NCI-H1092 (cell line): ENCODE results near the gene MTF2.

Experiments used
- DNase-seq: peaks from one replicate; lab custom pipeline; 2025; lab: John Stamatoyannopoulos, UW

The MTF2 gene

GRCh38 chr1:93083979-93084378 is 4.9 kb downstream of the MTF2 start:
- no peak for DNase-seq

- DNase-seq, result no peak
Measured at GRCh38 chr1:93087532-93087931, 8.4 kb downstream of the MTF2 start.

GRCh38 chr1:93093332-93094006 is 14.4 kb downstream of the MTF2 start:
- no peak for DNase-seq

GRCh38 chr1:93095804-93096585 is 16.9 kb downstream of the MTF2 start:
- DNase-seq, result no peak

DNA sequence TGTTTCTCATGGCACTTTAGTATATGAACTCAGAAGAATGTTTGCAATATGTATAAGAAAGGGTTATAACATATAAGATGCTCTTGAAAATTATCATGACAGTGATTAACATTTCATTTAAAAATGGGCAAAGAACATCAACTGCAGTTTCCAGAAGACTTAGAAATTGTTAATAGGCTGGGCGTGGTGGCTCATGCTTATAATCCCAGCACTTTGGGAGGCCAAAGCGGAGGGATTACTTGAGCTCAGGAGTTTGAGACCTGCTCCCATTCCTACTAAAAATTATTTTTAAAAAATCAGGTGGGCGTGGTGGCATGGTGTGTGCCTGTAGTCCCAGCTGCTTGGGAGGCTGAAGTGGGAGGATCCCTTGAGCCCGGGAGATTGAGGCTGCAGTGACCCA is 23.1 kb downstream of the MTF2 start:
- no peak for DNase-seq

GRCh38 chr1:93106226-93106625 is 27.1 kb downstream of the MTF2 start:
- DNase-seq, result no peak

- DNase-seq, result no peak
Measured at GRCh38 chr1:93107395-93107794, 28.3 kb downstream of the MTF2 start.

GRCh38 chr1:93108335-93108734 is 29.3 kb downstream of the MTF2 start:
- no peak for DNase-seq

- DNase-seq, result no peak
Measured at GRCh38 chr1:93109578-93109977, 30.5 kb downstream of the MTF2 start.

- DNase-seq, result no peak
Measured at GRCh38 chr1:93111065-93111464, 32.0 kb downstream of the MTF2 start.

- DNase-seq, result no peak
Measured at GRCh38 chr1:93111561-93111960, 32.5 kb downstream of the MTF2 start.

- no peak for DNase-seq
Measured at GRCh38 chr1:93113127-93113526, 34.0 kb downstream of the MTF2 start.

GRCh38 chr1:93114391-93114790 is 35.3 kb downstream of the MTF2 start:
- no peak for DNase-seq

DNA sequence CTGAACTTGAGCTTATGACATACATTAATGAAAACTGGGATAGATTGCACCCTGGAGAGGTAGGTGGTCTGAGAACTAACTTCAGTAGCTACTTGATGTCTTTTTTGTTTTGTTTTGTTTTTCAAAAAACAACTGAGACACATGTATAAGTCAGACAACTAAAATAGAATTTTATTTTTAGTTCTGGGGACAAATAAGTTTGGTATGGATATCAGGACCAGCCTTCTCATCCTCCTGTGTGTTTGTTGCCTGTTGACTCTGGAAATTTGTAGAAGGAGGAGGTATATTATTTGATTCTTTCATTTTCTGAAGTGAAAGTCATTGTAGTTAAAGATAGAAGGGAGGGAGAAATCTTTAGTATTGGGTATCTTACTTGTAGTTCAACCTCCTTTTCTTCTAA is 41.5 kb downstream of the MTF2 start:
- no peak for DNase-seq

- DNase-seq, result no peak
Measured at GRCh38 chr1:93123201-93123783, 44.2 kb downstream of the MTF2 start.

- no peak for DNase-seq
Measured at GRCh38 chr1:93124556-93125355, 45.7 kb downstream of the MTF2 start.

DNA sequence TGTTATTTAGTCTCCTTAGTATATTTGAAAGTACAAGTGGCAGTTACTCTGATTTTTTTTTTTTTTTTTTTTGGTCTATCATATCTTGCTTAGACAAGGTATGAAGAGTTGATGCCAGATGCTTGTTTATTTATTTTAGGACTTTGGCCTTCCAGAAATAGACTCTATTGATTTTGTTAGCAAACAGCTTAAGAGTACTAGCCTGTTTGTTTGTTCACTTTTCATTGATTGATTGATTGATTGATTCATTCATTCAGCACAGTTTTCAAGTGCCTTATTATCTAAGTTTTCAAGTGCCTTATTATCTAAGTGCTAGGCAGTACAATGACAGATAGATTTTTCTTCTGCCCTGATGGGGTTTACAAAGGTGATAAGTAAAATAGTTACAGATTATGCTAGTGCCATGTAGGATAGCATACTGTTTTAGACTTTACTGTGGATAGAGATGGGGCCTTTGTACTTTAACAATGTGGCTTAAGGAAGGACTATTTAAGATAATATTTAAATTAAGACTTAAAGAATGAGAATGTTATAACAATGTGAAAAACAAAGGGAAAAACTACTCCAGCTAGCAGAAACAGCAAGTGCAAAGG is 50.5 kb downstream of the MTF2 start:
- DNase-seq, result no peak

DNA sequence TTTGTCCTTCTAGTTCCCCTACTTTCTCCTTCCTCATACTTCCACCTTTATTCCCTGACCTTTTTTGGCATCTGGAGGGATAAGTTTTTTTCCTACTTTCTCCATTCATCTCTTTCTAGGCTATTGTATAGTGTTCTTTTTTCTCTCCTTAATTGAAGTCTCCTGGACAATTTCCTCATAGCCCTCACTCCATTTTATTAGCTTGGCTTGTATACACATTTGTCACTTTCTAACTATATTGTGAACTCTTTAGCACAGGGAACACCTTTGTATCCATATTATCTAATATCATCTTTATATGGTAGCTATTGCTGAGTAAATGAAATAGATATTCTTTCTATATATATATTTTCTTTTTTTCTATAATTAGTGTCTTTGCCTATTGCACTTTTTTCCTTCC is 53.6 kb downstream of the MTF2 start:
- DNase-seq, result no peak

GRCh38 chr1:93136445-93136844 is 57.4 kb downstream of the MTF2 start:
- DNase-seq, result no peak

DNA sequence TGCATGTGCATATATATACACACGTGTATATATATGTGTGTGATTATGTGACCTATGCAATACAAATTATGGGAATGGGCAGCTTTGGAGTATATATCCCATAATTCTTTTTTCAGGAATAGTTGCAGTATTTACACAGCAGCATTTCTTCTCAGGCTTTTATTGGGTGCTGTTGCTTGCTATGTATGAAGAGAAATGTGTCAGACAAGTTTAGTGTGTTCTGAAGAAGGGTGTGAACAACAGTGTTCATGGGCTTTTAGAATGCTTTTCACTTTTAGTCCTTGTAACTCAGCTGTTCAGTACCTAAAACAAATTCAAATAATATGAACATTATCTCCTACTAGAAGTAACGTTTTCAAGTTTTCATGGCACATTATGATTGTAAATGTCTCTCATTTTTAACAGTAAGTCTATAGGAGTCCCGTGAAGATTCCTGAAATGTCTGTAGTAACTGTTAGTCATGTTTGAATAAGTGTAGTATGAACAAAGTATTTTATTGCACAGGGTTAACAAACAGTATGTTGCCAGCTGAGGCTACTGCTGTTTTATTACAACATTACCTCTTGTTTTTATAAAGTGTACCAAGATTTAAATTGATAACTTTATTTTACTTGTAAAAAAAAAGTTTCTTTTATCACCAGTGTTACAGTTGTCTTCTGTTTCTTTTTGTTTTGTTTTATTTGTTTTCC is 58.7 kb downstream of the MTF2 start:
- DNase-seq, result no peak

GRCh38 chr1:93140106-93140505 is 61.0 kb downstream of the MTF2 start:
- DNase-seq, result no peak

DNA sequence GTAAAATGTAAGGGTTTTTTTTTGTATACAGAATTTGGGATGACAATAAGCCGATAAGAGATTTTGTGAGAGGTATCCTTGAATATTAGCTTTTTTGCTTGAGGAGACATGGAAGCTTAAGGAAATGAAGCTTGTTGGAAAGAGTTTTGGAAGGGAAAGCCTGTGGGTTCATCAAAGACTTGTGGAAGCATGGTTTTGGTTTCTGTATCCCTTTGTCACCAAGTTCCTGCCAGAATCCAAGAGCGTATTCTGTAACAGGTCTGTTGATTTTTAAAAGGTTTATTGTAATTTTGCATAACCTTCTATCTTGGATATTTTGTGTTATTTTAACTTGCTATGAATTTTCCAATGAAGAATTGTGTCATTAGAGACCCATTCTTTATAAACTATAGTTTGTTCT is 63.1 kb downstream of the MTF2 start:
- DNase-seq, result no peak
